ENCODE measurements around the gene PARS2. TPM values are rescaled to one million over a fixed set of nuclear protein-coding genes. Genes with fewer than 3 reads are reported as not detected.

PARS2 gene
- total RNA-seq, 1 experiment from 2014 or later, result 10.2 TPM

DNA sequence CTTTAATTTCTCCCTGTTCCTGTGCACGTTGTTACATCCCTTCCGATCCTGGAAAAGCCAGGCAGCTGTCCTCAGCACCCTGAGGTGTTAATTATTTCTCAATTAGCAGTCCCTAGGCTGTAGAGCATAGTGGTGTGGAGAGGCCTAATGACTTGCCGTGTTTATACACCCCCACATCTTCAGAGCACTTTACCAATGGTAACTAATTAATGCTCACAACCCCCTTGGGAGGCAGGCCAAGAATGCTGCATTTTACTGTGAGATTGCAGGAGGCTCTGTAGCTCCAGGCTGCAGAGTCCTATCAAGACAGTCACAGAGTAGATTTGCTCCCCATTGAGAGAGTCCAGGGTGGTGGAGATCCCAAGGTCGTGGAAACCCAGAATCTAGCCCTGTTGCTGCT, 2.4 kb upstream of the PARS2 start:
- Histone ChIP-seq H2AFZ (ENCODE audit: low read length) (no peak overlapping the region), H4K5ac (ENCODE audit: insufficient read length, low read depth, low read length) (no peak overlapping the region), H4K8ac (replicated peaks; ENCODE audit: insufficient read length, low read depth, low read length) (no peak overlapping the region), H3K14ac (ENCODE audit: insufficient read depth, low read length) (no peak overlapping the region), H2BK15ac (ENCODE audit: low read depth, low read length) (no peak overlapping the region), H2BK12ac (ENCODE audit: insufficient read length, low read depth, low read length) (no peak overlapping the region), H2BK5ac (ENCODE audit: insufficient read length, low read length) (no peak overlapping the region), H3K79me2 (ENCODE audit: insufficient read depth, low read length) (no peaks in the 10 kb centered on the region), H3K18ac (ENCODE audit: insufficient read length, low read depth, low read length) (no peak overlapping the region), H3T11ph (ENCODE audit: low read length) (no peak overlapping the region), H3K27ac (ENCODE audit: insufficient read length, low read depth, low read length) (no peak overlapping the region), H3K27me3 (ENCODE audit: insufficient read depth, low read length) (no peaks in the 10 kb centered on the region), H2AK5ac (ENCODE audit: insufficient read length, low read length) (no peak overlapping the region), H3K23ac (ENCODE audit: insufficient read length, low read depth, low read length) (no peak overlapping the region), H3K56ac (ENCODE audit: insufficient read length, low read depth, low read length) (no peak overlapping the region), H4K20me1 (ENCODE audit: control insufficient read depth, insufficient read depth, insufficient read length) (no peaks in the 10 kb centered on the region), H2BK120ac (ENCODE audit: low read depth, low read length, poor library complexity, severe bottlenecking) (no peak overlapping the region), H3K9ac (ENCODE audit: extremely low read depth, insufficient read length, low read length) (no peak overlapping the region), H3K4ac (ENCODE audit: low read depth, low read length) (no peak overlapping the region), H2BK20ac (ENCODE audit: low read depth, low read length, poor library complexity, severe bottlenecking) (no peak overlapping the region), H4K91ac (ENCODE audit: insufficient read length, low read depth, low read length) (no peak overlapping the region), H3K4me2 (ENCODE audit: insufficient read depth, insufficient read length, low read length) (no peak overlapping the region), H3K79me1 (ENCODE audit: insufficient read depth, low read depth, low read length, poor library complexity, severe bottlenecking) (no peaks in the 10 kb centered on the region), H3K9me3 (ENCODE audit: control insufficient read depth, low read depth, low read length) (no peaks in the 10 kb centered on the region), H3K23me2 (ENCODE audit: insufficient read length, low read depth, low read length, poor library complexity, severe bottlenecking) (peaks cover 4% of the 10 kb centered on the region), H3K4me1 (ENCODE audit: insufficient read depth, low read length) (no peaks in the 10 kb centered on the region)
- Mint-ChIP-seq H3K9me3 (no peaks in the 10 kb centered on the region), H3K27me3 (ENCODE audit: low read depth) (peaks cover 3% of the 10 kb centered on the region), H3K4me3 (no peak overlapping the region), H3K4me1 (peaks cover 19 to 22% of the 10 kb centered on the region in 2 experiments), H3K36me3 (ENCODE audit: insufficient read depth in 1 of 3, low read depth in 3 of 3) (no peaks in the 10 kb centered on the region; a peak in 1 of 7 replicates), H3K27ac (no peak overlapping the region)
- DNase-seq, result no peak
- no CpG with 5 or more reads among the region's 4 CpGs for WGBS (ENCODE audit: extremely low coverage, insufficient read length, low lambda C conversion rate)
- TF ChIP-seq, protein P1, sequence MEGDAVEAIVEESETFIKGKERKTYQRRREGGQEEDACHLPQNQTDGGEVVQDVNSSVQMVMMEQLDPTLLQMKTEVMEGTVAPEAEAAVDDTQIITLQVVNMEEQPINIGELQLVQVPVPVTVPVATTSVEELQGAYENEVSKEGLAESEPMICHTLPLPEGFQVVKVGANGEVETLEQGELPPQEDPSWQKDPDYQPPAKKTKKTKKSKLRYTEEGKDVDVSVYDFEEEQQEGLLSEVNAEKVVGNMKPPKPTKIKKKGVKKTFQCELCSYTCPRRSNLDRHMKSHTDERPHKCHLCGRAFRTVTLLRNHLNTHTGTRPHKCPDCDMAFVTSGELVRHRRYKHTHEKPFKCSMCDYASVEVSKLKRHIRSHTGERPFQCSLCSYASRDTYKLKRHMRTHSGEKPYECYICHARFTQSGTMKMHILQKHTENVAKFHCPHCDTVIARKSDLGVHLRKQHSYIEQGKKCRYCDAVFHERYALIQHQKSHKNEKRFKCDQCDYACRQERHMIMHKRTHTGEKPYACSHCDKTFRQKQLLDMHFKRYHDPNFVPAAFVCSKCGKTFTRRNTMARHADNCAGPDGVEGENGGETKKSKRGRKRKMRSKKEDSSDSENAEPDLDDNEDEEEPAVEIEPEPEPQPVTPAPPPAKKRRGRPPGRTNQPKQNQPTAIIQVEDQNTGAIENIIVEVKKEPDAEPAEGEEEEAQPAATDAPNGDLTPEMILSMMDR (conservative IDR thresholded peaks at IDR 0.05), result no peak
